ENCODE data around the gene STRN4.

STRN4 gene

DNA sequence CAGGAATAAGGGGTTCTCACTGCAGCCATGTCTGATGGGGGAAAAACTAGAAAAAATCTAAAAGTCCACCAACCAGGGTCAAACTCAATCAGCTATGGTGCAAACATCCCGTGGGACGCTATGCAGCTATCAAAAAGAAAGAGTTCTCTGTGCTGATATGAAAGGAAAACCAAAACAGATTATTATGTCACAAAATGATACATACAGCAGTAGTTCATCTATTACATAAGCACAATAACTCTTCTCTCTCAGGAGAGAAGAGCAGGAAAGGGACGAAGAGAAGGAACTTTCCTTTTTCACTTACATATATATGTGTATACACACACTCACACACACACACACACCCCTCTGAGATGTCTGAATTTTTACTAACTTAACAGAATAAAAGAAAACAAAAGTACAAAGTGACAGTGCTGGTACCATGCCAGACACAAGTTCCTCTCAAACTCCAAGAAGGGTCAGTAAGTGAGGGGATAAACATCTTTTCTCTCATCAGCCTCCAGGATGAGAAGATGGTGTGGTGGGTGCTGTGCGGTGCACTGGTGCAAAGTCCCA is 3.2 kb downstream of the STRN4 start:
- no peak for DNase-seq

GRCh38 chr19:46741447-46741846 is 4.8 kb downstream of the STRN4 start:
- DNase-seq: no peak

DNA sequence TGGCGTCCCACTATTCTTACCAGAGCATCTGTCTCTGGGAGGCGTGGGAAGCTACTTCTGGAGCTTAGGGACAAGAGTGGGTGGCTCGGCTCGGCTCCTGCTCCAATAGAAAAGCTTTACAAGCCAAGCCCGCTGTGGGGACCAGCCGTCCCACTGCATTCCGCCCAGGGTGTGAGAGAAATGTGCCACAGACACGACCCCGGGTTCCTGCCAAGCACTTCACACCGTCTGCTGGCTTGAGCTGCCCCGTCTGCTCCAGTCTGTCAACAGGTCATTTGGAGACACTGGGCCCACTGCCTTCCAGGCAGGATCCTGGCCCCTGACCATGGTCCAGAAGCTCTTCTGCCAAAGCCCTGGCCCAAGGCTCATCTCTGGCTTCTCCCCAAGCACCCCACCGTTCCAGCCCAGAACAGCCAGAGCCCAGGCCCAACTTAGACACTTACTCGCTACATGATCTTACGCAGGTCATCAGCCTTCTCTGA is 6.9 kb downstream of the STRN4 start:
- no peak for DNase-seq

DNA sequence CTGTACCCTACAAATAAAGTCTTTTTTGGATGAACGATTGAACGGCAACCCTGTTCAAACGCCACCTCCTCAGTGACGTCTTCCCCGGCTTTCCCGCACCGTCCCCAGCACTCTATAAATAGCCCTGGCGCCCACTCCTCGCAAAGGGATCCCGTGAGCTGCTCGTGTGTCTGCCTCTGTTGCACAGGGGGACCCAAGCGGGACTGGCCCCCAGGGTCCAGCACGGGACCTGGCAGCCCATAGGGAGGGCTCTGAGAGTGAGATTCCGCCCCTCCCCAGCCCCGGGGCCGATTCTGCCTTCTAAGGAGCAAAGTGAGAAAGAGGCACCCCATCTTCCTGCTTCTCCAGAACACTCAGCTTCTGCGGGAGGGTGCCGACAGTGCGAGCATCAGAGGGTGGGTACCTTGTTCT is 8.5 kb downstream of the STRN4 start:
- no peak for DNase-seq

DNA sequence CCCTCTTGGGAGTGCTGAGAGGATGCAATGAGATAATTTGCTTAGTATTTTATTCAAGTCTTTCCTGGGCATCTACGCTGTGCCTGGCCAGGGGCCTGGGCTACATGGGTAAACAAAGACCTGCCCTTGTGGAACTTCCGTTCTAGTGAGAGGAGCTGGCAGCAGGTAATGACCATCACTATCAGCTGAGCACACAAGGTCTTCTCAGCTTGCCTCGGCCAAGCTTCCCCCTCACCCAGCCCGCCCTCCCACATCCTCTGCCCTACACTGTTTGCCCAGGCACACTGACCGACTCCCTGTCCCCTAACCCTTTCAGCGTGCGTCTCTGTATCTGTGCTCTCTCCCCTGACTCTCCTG is 9.0 kb downstream of the STRN4 start:
- DNase-seq: no peak

DNA sequence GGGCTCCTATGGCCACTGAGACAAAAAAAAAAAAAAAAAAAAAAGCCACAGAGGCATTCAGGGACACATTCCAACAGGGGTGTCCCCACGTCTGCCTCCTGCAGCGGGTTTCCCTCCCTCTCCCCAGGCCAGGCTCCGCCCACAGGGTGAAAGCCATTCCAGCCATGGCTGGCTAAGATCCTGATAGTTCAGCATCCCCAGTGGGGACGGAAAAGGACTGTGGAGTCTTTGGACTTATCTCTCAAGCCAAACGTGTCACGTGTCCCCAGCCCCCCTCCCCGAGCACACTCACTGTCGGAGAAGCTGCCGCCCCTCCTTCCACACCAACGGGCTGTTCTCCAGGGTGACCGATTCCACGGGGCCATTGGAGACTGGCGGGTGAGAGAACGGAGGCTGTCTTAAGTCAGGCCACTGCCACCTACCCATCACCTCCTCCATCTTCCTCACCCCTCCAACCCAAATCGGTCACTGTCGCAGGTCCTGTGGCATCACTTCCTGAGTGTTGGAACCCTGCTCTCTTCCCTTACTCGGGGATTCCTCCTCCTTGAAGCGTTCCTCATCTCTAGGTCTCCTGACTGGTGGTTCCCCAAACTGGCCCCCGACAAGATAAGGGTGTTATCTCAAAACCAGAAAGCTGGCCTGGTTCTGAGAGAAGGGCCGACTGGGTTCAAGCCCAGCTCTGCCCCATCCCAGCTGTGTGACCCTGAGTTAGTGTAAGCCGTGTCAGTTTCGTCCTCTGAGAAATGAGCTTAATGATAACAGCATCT is 9.5 kb downstream of the STRN4 start:
- no peak for DNase-seq

DNA sequence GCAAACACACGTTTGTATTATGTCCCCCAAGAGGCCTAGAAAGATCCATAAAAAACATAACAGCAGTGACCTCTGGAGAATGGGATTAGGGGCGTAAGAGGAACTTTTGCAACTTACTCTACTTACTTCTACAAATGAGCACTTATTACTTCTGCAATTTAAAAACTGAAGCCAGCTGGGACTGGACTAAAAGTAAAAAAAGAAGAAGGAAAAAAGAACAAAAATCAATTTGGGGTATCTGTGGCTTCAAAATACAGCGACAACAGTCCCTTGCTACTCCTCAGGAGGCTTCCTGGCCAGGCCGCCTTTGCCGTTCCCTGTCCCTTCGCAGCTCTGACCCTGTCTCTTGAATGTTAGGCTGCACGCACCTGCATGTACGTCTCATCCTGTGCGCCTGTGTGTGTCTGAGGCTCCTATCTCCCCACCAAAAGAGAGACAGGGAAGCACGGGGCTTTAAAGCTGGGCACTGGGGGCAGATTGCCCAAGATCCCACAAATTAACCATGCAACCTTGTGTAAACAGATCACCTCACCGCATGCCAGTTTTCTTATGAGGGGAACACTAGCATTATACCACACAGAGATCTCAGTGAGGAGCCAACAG is 12.5 kb downstream of the STRN4 start:
- no peak for DNase-seq

DNA sequence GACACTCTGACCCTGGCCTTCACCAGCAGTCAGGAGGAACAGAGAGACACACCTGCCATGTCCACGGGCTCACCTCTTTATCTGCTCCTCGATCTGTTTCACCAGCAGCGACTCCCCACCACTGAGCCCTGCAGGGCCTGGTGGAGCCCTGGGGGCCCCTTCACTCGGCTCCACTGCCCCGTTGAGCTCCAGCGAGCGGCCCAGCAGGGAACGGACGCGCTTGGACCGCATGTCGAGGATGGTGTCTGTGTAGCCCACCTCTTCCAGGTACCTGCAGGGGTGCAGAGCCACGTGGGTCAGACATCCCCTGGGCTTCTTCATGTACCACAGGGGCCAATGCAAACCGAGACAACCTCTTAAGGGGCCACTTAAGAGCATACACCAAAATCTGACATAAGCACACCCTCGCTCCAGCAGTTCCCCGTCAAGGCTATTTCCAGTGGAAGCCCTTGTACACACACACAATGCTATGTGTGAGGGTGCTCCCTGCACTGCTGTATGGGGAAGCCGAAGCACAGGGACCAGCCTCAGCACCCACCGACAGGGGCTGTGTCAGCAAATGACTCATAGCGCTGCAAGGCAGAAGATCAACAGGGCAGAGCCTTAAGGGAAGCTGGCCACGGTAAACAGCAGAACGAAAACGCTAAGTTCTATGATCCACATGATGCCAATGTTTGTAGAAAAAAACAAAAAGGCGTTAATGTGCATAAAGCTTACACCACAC is 13.1 kb downstream of the STRN4 start:
- DNase-seq: no peak

DNA sequence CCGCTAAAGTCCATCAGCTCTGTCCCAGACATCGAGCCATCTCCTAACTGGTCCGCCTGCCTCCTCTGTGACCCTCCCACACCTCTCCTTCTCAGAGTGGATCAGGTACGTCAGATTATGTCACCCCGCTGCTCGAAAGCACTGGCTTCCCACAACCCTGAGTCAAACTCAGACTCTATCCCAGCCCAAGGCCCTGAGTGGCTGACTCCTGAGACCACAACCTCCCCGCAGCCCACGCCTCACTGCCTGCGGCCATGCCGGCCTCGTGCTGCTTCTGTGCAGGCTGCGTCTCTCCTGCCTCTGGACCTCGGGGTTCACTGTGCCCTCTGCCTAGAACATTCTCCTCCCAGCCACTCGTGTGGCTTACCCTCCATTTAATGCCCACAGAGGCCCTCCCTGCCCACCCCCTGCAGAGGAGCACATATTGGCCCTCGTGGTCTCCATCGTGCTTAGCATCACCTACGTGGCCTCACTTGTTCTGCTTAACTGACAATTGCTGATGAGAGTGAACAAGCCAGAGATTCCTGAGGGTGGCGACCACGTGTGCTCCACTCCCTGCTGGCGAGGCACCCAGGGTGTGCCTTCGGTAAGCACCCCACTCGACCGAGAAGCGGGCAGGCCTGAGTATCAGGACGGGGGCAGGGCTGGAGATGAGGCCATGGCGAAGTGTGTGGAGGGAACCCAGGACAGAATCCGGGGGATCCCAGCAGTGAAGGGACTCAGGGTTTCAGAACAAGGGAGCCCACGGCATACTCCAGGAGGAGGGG is 13.9 kb downstream of the STRN4 start:
- no peak for DNase-seq

GRCh38 chr19:46731584-46731983 is 14.7 kb downstream of the STRN4 start:
- no peak for DNase-seq

- DNase-seq: no peak
Measured at GRCh38 chr19:46731007-46731501, 15.2 kb downstream of the STRN4 start.

DNA sequence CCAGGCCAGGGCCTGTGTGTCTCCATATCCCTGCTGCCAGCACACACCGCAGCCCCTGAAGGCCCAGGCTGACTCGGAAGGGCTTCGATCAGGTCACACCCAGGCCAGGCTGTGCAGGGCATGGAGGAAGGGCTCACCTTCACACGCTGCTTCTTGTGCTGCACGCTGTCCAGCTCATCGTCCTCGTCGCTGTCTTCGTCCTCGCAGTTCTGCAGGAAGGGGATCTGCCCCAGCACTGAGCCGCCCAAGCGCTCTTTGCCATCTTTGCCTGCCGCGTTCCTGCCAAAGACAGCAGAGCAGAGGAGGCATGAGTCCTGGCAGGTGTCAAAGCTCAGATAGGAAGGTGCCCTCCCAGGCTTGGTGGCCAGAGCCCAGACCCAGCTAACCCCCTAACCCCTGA is 15.7 kb downstream of the STRN4 start:
- no peak for DNase-seq

GRCh38 chr19:46730187-46730586 is 16.1 kb downstream of the STRN4 start:
- no peak for DNase-seq

DNA sequence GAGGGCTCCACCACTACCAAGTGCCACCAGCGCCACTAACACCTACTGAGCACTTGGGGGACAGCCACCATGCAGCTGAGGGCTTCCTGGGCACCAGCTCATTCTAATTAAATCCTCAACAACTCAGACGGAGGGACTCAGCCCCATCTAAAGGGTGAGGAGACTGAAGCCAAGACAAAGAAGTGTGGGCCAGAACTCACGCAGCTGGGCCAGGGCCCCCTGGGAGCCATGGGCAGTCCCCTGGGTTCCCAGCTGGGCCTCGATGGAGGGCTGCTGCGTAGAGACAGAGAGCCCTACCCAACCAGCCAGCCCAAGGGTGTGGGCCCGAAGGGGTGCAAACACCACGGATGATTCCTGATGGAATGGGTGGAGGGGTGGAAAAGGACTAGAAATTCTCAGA is 16.6 kb downstream of the STRN4 start:
- DNase-seq: no peak

GRCh38 chr19:46728693-46729339 is 17.4 kb downstream of the STRN4 start:
- peak; percentile 72 for DNase-seq

GRCh38 chr19:46728208-46728607 is 18.0 kb downstream of the STRN4 start:
- peak; percentile 67 for DNase-seq

DNA sequence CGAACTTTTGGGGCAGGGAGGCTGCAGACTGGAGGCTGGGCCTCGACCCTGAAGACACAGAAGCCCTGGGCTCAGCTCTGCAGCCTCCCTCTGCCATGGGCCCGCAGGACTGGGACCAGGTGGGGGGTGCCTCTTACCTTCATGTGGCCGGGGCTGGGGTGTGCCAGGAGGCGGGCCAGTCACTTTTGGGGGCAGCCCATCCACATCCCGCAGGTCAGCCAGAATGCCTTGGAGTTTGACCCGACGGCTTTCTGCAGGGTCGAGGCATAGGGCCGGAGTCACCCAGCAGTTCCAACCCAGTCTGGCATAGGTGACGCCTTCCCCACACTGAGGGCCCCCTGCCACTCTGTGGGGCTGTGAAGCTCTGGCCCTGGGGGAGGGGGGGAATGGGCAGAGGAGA is 18.5 kb downstream of the STRN4 start:
- DNase-seq: no peak

- DNase-seq: no peak
Measured at GRCh38 chr19:46726971-46727501, 19.2 kb downstream of the STRN4 start.

DNA sequence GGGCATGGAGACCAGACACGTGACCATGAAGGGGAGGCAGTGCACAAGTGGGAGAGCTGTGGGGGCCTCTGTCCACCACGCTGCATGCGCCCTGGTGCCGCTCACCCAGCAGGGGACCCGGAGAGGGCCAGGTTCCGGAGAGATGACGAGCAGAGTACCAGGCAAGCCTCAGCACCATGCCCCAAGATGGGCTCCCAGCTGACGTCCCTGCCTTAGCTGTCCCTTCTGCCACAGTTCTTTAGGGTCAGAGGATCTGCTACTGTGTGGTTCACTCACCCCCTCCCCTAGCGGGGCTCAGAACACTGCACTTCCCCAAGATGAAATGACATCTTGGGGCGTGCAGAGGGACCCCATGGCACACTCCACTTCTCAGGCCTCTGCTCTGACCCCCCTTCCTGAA is 19.7 kb downstream of the STRN4 start:
- no peak for DNase-seq

GRCh38 chr19:46725859-46726393 is 20.3 kb downstream of the STRN4 start:
- no peak for DNase-seq

GRCh38 chr19:46725036-46725820 is 21.0 kb downstream of the STRN4 start:
- no peak for DNase-seq
